OCI-LY1 (cell line): ENCODE results near the gene IGF2BP3.

ENCODE experiments used
- H2AFZ ChIP-seq: fragments of 200-600 bp; sonication (generic), shearing (Covaris generic); 2 replicates; pipeline ENCODE4 v1.6.0; 2014; ENCODE audit warnings: antibody characterized with exemption, mild to moderate bottlenecking, low read length
- H3F3A ChIP-seq: fragments of 200-600 bp; sonication (generic), shearing (Covaris generic); 2 replicates; pipeline ENCODE4 v1.6.0; 2014; ENCODE audit warnings: mild to moderate bottlenecking, antibody characterized with exemption, low read length, moderate library complexity; ENCODE audit not compliant: insufficient read depth
- H3K27ac ChIP-seq: fragments of 200-600 bp; sonication (generic); 2 replicates; pipeline ENCODE4 v1.5.1; 2014; ENCODE audit warnings: low read length, mixed run types, mild to moderate bottlenecking, low read depth; ENCODE audit not compliant: poor library complexity, severe bottlenecking
- H3K27me3 ChIP-seq: fragments of 200-600 bp; sonication (generic); 2 replicates; pipeline ENCODE4 v1.6.0; 2014; ENCODE audit warnings: antibody characterized with exemption, mild to moderate bottlenecking, low read length, moderate library complexity; ENCODE audit not compliant: insufficient read depth
- H3K36me3 ChIP-seq: fragments of 200-600 bp; sonication (generic); 2 replicates; pipeline ENCODE4 v1.6.1; 2014; ENCODE audit warnings: mild to moderate bottlenecking, antibody characterized with exemption, low read length, moderate library complexity, mixed read lengths; ENCODE audit not compliant: insufficient read depth
- H3K4me1 ChIP-seq: fragments of 200-600 bp; sonication (generic); 2 replicates; pipeline ENCODE4 v1.5.1; 2014; ENCODE audit warnings: mild to moderate bottlenecking, low read length, moderate library complexity; ENCODE audit not compliant: insufficient read depth, severe bottlenecking
- H3K4me2 ChIP-seq: fragments of 200-600 bp; sonication (generic), shearing (Covaris generic); 2 replicates; pipeline ENCODE4 v1.6.1; 2014; ENCODE audit warnings: low read length
- H3K4me3 ChIP-seq: fragments of 200-600 bp; sonication (generic); 2 replicates; pipeline ENCODE4 v1.5.1; 2014; ENCODE audit warnings: low read length, low read depth, mild to moderate bottlenecking, mixed read lengths; ENCODE audit not compliant: poor library complexity, severe bottlenecking
- H3K79me2 ChIP-seq: fragments of 200-600 bp; shearing (Covaris generic); 2 replicates; pipeline ENCODE4 v1.6.1; 2016; ENCODE audit warnings: mixed run types, low read length, mixed read lengths; ENCODE audit not compliant: insufficient read depth
- H3K9ac ChIP-seq: fragments of 200-600 bp; sonication (generic), shearing (Covaris generic); 2 replicates; pipeline ENCODE4 v1.6.1; 2014; ENCODE audit warnings: mild to moderate bottlenecking, low read length, mixed read lengths
- H3K9me2 ChIP-seq: fragments of 200-600 bp; sonication (generic), shearing (Covaris generic); 2 replicates; pipeline ENCODE4 v1.6.1; 2014; ENCODE audit warnings: low read depth, mild to moderate bottlenecking, low read length, mixed read lengths
- H3K9me3 ChIP-seq: fragments of 200-600 bp; shearing (Covaris generic); 2 replicates; pipeline ENCODE4 v1.6.1; 2014; ENCODE audit warnings: low read length, mixed read lengths
- H4K20me1 ChIP-seq: fragments of 200-600 bp; sonication (generic), shearing (Covaris generic); 2 replicates; pipeline ENCODE4 v1.6.0; 2016; ENCODE audit warnings: mild to moderate bottlenecking, low read length; ENCODE audit not compliant: insufficient read depth
- CTCF ChIP-seq: fragments of 200-600 bp; sonication (generic), shearing (Covaris generic); IDR thresholded peaks from 2 replicates; pipeline ENCODE4 v1.5.1; 2017; ENCODE audit warnings: mild to moderate bottlenecking, antibody characterized with exemption, low read length, moderate library complexity, mixed read lengths
- EZH2 ChIP-seq: fragments of 200-600 bp; sonication (generic), shearing (Covaris generic); IDR thresholded peaks from 2 replicates; pipeline ENCODE4 v1.8.0; 2017; ENCODE audit warnings: borderline replicate concordance, mixed run types, mild to moderate bottlenecking, antibody characterized with exemption, low read length, moderate library complexity, mixed read lengths

The IGF2BP3 gene

GRCh38 chr7:23454881-23455526, 15.3 kb downstream of the IGF2BP3 start:
- TF ChIP-seq EZH2 (no peak), CTCF (no peak)
- H2AFZ ChIP-seq, result no peak overlapping the region
- H3K27me3 ChIP-seq, result no peaks in the 10 kb centered on the region
- no peak overlapping the region for H3K9ac ChIP-seq
- H3K79me2 ChIP-seq, result peaks cover 90% of the 10 kb centered on the region
- H3K4me1 ChIP-seq, result peaks cover 37% of the 10 kb centered on the region
- H3K36me3 ChIP-seq, result peaks cover 56% of the 10 kb centered on the region
- H3K9me2 ChIP-seq, result no peaks in the 10 kb centered on the region
- H3K4me2 ChIP-seq, result no peak overlapping the region
- no peak overlapping the region for H3K4me3 ChIP-seq
- no peak overlapping the region for H3K27ac ChIP-seq
- no peaks in the 10 kb centered on the region for H3F3A ChIP-seq
- H4K20me1 ChIP-seq, result no peaks in the 10 kb centered on the region
- H3K9me3 ChIP-seq, result no peaks in the 10 kb centered on the region

GRCh38 chr7:23450518-23450917, 19.8 kb downstream of the IGF2BP3 start:
- peaks cover 85% of the 10 kb centered on the region for H3K79me2 ChIP-seq

DNA sequence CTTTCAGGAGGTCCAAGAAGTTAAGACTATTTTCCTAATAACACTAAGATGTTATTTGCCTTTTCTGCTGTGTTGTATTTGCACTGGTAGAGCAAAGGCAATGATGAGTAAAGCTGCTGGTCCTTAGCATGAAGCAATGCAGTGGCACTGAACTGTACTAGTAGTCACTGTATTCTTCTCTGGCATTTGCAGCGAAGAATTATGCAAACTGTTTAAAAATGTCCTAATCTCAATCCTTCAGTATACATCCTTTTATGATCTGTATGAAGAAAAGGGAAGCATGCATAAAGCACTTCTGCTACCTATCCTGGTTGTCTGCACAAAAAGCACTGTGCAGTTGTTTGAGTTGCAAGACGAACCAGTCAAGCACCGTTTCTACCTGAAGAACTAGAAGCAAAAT, 20.4 kb downstream of the IGF2BP3 start:
- Histone ChIP-seq H2AFZ (no peak overlapping the region), H3K79me2 (peaks cover 85% of the 10 kb centered on the region), H3F3A (no peaks in the 10 kb centered on the region), H3K9me3 (no peaks in the 10 kb centered on the region), H3K27me3 (no peaks in the 10 kb centered on the region), H4K20me1 (no peaks in the 10 kb centered on the region), H3K9me2 (no peaks in the 10 kb centered on the region), H3K4me2 (peak overlapping the region; percentile 36), H3K27ac (peak overlapping the region; percentile 30), H3K9ac (peak overlapping the region; percentile 11; the same call in 1 of the 2 replicates), H3K4me1 (peaks cover 40% of the 10 kb centered on the region), H3K4me3 (peak overlapping the region; percentile 2), H3K36me3 (peaks cover 37% of the 10 kb centered on the region; the same call in 1 of the 2 replicates)
- TF ChIP-seq EZH2 (no peak), CTCF (no peak)

More at GRCh38 chr7:23450518-23450917, 19.8 kb downstream of the IGF2BP3 start:
- Histone ChIP-seq H2AFZ (no peak overlapping the region), H3K9me2 (no peaks in the 10 kb centered on the region), H3K9ac (peak overlapping the region; percentile 11; the same call in 1 of the 2 replicates), H3K9me3 (no peaks in the 10 kb centered on the region), H3K4me1 (peaks cover 39% of the 10 kb centered on the region), H3K36me3 (peaks cover 40% of the 10 kb centered on the region; the same call in 1 of the 2 replicates), H3K4me2 (peak overlapping the region; percentile 36), H3K27me3 (no peaks in the 10 kb centered on the region), H3K27ac (peak overlapping the region; percentile 30), H3F3A (no peaks in the 10 kb centered on the region), H4K20me1 (no peaks in the 10 kb centered on the region), H3K4me3 (peak overlapping the region; percentile 2)
- TF ChIP-seq CTCF (peak; percentile 43; the same call in 1 of the 2 replicates), EZH2 (no peak)
